HepG2 (cell line): ENCODE data around the gene GGNBP2. TPM values are rescaled to one million over a fixed set of nuclear protein-coding genes. Genes with fewer than 3 reads are reported as not detected.

Experiments used
- ATAC-seq: fragments of 200-7000 bp; cut with Tn5 transposase; 3 replicates; pipeline ENCODE4 v1.9.1; 2020; ENCODE audit warnings: mild to moderate bottlenecking, moderate library complexity
- BruUV-seq: library from RNA; stranded (reverse); fragments of 400-500 nt; replicated peaks from 2 replicates; lab custom pipeline; 2021; lab: Mats Ljungman, UMichigan
- CTCF ChIA-PET: fragments of 300-600 bp; formaldehyde crosslinking; extraction: SDS; loops from one replicate; lab custom pipeline; 2021; ENCODE audit warnings: low total read pairs, inconsistent platforms, low intra/inter-chr PET ratio; lab: Yijun Ruan, JAX
- POLR2A ChIA-PET: fragments of 350-600 bp; sonication (Branson Sonifier 250); formaldehyde crosslinking; loops from one replicate; lab custom pipeline; 2020; ENCODE audit warnings: antibody characterized with exemption, inconsistent platforms; lab: Yijun Ruan, JAX
- DNase-seq: peaks from one replicate; pipeline ENCODE4 v3.0.0-alpha.2; 2015; ENCODE audit warnings: low spot score
- FAIRE-seq: peaks from 3 replicates; lab custom pipeline; 2011; peaks lifted over from hg19 to GRCh38; lab: Jason Lieb, UNC
- H2AFZ ChIP-seq: one replicate; pipeline ENCODE4 v1.6.1; 2011; ENCODE audit warnings: low read length, inconsistent platforms
- H3K27ac ChIP-seq: fragments of 300-600 bp; 3 replicates; pipeline ENCODE4 v1.8.0; 2011; ENCODE audit warnings: mixed run types, mild to moderate bottlenecking, mixed read lengths, low read length, inconsistent platforms; ENCODE audit not compliant: insufficient read depth; ENCODE audit errors: extremely low read length
- H3K27me3 ChIP-seq, 2 experiments: fragments of 200-600 bp in 1 of 2; 2 replicates in 1 of 2; 3 replicates in 1 of 2; pipeline versions ENCODE4 v1.6.0 to v1.8.0; 2011; ENCODE audit warnings: low read length in 2 of 2, mild to moderate bottlenecking in 2 of 2, moderate library complexity in 2 of 2, inconsistent platforms in 1 of 2; ENCODE audit not compliant: insufficient read depth in 2 of 2, control insufficient read depth in 1 of 2
- H3K36me3 ChIP-seq, 2 experiments: fragments of 200-600 bp in 1 of 2; replicated peaks in 1 of 2; 2 replicates in 1 of 2; 3 replicates in 1 of 2; pipeline versions ENCODE4 v1.5.1 to v1.8.0; 2011; ENCODE audit warnings: low read length in 2 of 2, inconsistent platforms in 1 of 2; ENCODE audit not compliant: insufficient read depth in 2 of 2, control insufficient read depth in 1 of 2
- H3K4me1 ChIP-seq: 2 replicates; pipeline ENCODE4 v1.5.1; 2012; ENCODE audit warnings: low read length, inconsistent platforms; ENCODE audit not compliant: insufficient read depth
- H3K4me2 ChIP-seq: 2 replicates; pipeline ENCODE4 v1.6.0; 2011; ENCODE audit warnings: low read depth, low read length, inconsistent platforms
- H3K4me3 ChIP-seq, 3 experiments: fragments of 200-600 bp in 1 of 3; sonication (generic), shearing (Covaris generic) in 1 of 3; replicated peaks in 1 of 3; 2 replicates each; pipeline ENCODE4 v1.5.1; 2011 to 2016; ENCODE audit warnings: low read length in 3 of 3, inconsistent platforms in 2 of 3, low read depth in 2 of 3, mild to moderate bottlenecking in 2 of 3, control low read depth in 1 of 3, mixed read lengths in 1 of 3; ENCODE audit not compliant: insufficient read depth in 1 of 3
- H3K79me2 ChIP-seq: one replicate; pipeline ENCODE4 v1.6.1; 2011; ENCODE audit warnings: low read length, inconsistent platforms; ENCODE audit not compliant: insufficient read depth
- H3K9ac ChIP-seq: 2 replicates; pipeline ENCODE4 v1.6.0; 2011; ENCODE audit warnings: mild to moderate bottlenecking, low read depth, low read length, inconsistent platforms; ENCODE audit not compliant: insufficient read depth
- H3K9me3 ChIP-seq: 2 replicates; pipeline ENCODE4 v1.5.1; 2012; ENCODE audit warnings: mild to moderate bottlenecking, low read length
- H4K20me1 ChIP-seq: 2 replicates; pipeline ENCODE4 v1.6.0; 2011; ENCODE audit warnings: inconsistent platforms, mild to moderate bottlenecking, low read length, moderate library complexity; ENCODE audit not compliant: insufficient read depth
- KDM2A ChIP-seq: sonication (generic); formaldehyde crosslinking; IDR thresholded peaks from 2 replicates; pipeline ENCODE4 v1.4.0; 2020; ENCODE audit warnings: low read depth, missing genetic modification reagents, borderline replicate concordance
- MTA1 ChIP-seq: sonication (generic); formaldehyde crosslinking; IDR thresholded peaks from 2 replicates; pipeline ENCODE4 v1.4.0; 2020; ENCODE audit warnings: missing genetic modification reagents, mild to moderate bottlenecking, borderline replicate concordance
- NFKBIZ ChIP-seq: IDR thresholded peaks from 2 replicates; pipeline ENCODE4 v1.6.1; 2018; ENCODE audit warnings: missing genetic modification reagents, missing compliant biosample characterization
- RNF2 ChIP-seq: fragments of 450-650 bp; conservative IDR thresholded peaks from 2 replicates; pipeline ENCODE4 v1.6.1; 2016; ENCODE audit warnings: low read depth
- ZNF160 ChIP-seq: sonication (generic); formaldehyde crosslinking; IDR thresholded peaks from 2 replicates; pipeline ENCODE4 v1.8.0; 2022; ENCODE audit warnings: mild to moderate bottlenecking, inconsistent platforms, missing genetic modification reagents
- ZNF709 ChIP-seq: sonication (generic); formaldehyde crosslinking; IDR thresholded peaks from 2 replicates; pipeline ENCODE4 v1.5.0; 2020; ENCODE audit warnings: mild to moderate bottlenecking, missing genetic modification reagents
- ZNF775 ChIP-seq: sonication (generic); formaldehyde crosslinking; IDR thresholded peaks from 2 replicates; pipeline ENCODE4 v1.4.0; 2020; ENCODE audit warnings: missing genetic modification reagents, mild to moderate bottlenecking, moderate library complexity, borderline replicate concordance
- ZNF792 ChIP-seq: IDR thresholded peaks from 2 replicates; pipeline ENCODE4 v1.6.1; 2016
- WGBS: methylation state at CpG from one replicate; pipeline ENCODE4 v1.1.6; 2017; ENCODE audit warnings: low lambda C conversion rate; 5-methylcytosine and 5-hydroxymethylcytosine counted together
- in situ Hi-C: cut with HindIII; loops from 2 replicates; pipeline ENCODE4 v1.10.0; 2017; ENCODE audit warnings: low pct_unique_long_range_greater_than_20kb; ENCODE audit not compliant: extremely low pct_ligation_motif_present
- intact Hi-C: fragments of 100-400 bp; cut with micrococcal nuclease; formaldehyde crosslinking; loops from one replicate; pipeline ENCODE4 v1.10.0; 2022; ENCODE audit not compliant: unreplicated experiment
- polyA plus RNA-seq, 8 experiments: library from polyadenylated mRNA; depleted of rRNA in 3 of 8; stranded (reverse) in 7 of 8; unstranded in 1 of 8; fragments of >200 nt; fragmentation: Illumina TruSeq in 4 of 8; extraction: Trizol in 4 of 8; gene quantifications; 2 replicates each; pipeline versions ENCODE4 v1.2.1 to v1.2.3, GENCODE V29; 2011 to 2016; ENCODE audit warnings: low read depth in 4 of 8, missing spikeins in 1 of 8, mixed read lengths in 1 of 8; ENCODE audit not compliant: insufficient read depth in 1 of 8
- total RNA-seq, 5 experiments: library from RNA; depleted of rRNA; stranded (reverse); fragments of >200 nt; fragmentation: Illumina TruSeq; extraction: Trizol; gene quantifications; 2 replicates each; pipeline ENCODE4 v1.2.3, GENCODE V29; 2016; ENCODE audit warnings: low read depth in 1 of 5
- TF ChIP-seq, protein P1 (sequence below): sonication (generic); formaldehyde crosslinking; conservative IDR thresholded peaks from 2 replicates; pipeline ENCODE4 v1.4.0; 2020; ENCODE audit warnings: missing genetic modification reagents
- TF ChIP-seq, protein P2 (sequence below): sonication (generic); formaldehyde crosslinking; conservative IDR thresholded peaks from 2 replicates; pipeline ENCODE4 v1.8.1; 2023; ENCODE audit warnings: missing genetic modification reagents
- TF ChIP-seq, protein P3 (sequence below): sonication (generic); formaldehyde crosslinking; IDR thresholded peaks from 2 replicates; pipeline ENCODE4 v1.9.0; 2021; ENCODE audit warnings: missing genetic modification reagents, borderline replicate concordance

Gene GGNBP2
- total and polyA plus RNA-seq, 2 of the 13 experiments (the other 11 are each of a cell fraction or from before 2014, with no cell fraction given), result 53.3 to 84.2 TPM

DNA sequence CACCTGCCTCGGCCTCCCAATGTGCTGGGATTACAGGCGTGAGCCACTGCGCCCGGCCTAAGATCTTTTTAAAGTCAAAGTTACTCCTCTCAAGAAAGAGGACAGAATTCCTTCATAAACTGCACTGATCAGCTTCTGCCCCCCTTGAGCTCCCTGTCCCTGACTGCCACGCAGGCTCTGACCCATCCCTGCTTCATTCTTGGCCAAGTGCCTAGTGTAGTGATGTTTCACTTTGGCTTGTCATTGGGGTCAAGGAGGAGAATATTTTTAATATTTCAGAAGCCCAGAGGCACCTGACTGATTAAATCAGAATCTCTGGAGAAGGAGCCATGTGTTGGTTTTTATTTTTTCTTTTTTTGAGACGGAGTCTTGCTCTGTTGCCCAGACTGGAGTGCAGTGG lies 65.8 kb downstream of the GGNBP2 start:
- FAIRE-seq (no peak), DNase-seq (no peak)
- Histone ChIP-seq H4K20me1 (no peaks in the 10 kb centered on the region), H3K36me3 (0 out of 5 replicates have a peak, but pooled peaks cover 0 to 3% of the 10 kb centered on the region in 2 experiments), H3K4me3 (no peak overlapping the region), H3K27ac (no peak overlapping the region), H3K9me3 (no peaks in the 10 kb centered on the region)
- intact Hi-C loops, result no loop called here
- no TSS peak for BruUV-seq
- POLR2A ChIA-PET, result no interaction called here
- no peak for TF ChIP-seq KDM2A (CRISPR knock-in tag)
- TF ChIP-seq, protein P1, sequence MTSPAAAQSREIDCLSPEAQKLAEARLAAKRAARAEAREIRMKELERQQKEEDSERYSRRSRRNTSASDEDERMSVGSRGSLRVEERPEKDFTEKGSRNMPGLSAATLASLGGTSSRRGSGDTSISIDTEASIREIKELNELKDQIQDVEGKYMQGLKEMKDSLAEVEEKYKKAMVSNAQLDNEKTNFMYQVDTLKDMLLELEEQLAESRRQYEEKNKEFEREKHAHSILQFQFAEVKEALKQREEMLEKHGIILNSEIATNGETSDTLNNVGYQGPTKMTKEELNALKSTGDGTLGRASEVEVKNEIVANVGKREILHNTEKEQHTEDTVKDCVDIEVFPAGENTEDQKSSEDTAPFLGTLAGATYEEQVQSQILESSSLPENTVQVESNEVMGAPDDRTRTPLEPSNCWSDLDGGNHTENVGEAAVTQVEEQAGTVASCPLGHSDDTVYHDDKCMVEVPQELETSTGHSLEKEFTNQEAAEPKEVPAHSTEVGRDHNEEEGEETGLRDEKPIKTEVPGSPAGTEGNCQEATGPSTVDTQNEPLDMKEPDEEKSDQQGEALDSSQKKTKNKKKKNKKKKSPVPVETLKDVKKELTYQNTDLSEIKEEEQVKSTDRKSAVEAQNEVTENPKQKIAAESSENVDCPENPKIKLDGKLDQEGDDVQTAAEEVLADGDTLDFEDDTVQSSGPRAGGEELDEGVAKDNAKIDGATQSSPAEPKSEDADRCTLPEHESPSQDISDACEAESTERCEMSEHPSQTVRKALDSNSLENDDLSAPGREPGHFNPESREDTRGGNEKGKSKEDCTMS (CRISPR knock-in tag), result no peak
- no peak for TF ChIP-seq RNF2
- TF ChIP-seq NFKBIZ, result no peak
- TF ChIP-seq, protein P2, sequence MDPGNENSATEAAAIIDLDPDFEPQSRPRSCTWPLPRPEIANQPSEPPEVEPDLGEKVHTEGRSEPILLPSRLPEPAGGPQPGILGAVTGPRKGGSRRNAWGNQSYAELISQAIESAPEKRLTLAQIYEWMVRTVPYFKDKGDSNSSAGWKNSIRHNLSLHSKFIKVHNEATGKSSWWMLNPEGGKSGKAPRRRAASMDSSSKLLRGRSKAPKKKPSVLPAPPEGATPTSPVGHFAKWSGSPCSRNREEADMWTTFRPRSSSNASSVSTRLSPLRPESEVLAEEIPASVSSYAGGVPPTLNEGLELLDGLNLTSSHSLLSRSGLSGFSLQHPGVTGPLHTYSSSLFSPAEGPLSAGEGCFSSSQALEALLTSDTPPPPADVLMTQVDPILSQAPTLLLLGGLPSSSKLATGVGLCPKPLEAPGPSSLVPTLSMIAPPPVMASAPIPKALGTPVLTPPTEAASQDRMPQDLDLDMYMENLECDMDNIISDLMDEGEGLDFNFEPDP (CRISPR knock-in tag), result no peak
- TF ChIP-seq ZNF160, result no peak
- TF ChIP-seq ZNF792 (CRISPR knock-in tag), result no peak
- TF ChIP-seq, protein P3, sequence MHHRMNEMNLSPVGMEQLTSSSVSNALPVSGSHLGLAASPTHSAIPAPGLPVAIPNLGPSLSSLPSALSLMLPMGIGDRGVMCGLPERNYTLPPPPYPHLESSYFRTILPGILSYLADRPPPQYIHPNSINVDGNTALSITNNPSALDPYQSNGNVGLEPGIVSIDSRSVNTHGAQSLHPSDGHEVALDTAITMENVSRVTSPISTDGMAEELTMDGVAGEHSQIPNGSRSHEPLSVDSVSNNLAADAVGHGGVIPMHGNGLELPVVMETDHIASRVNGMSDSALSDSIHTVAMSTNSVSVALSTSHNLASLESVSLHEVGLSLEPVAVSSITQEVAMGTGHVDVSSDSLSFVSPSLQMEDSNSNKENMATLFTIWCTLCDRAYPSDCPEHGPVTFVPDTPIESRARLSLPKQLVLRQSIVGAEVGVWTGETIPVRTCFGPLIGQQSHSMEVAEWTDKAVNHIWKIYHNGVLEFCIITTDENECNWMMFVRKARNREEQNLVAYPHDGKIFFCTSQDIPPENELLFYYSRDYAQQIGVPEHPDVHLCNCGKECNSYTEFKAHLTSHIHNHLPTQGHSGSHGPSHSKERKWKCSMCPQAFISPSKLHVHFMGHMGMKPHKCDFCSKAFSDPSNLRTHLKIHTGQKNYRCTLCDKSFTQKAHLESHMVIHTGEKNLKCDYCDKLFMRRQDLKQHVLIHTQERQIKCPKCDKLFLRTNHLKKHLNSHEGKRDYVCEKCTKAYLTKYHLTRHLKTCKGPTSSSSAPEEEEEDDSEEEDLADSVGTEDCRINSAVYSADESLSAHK (CRISPR knock-in tag), result no peak
- TF ChIP-seq MTA1 (CRISPR knock-in tag), result no peak
- no peak for TF ChIP-seq ZNF775 (CRISPR knock-in tag)
- TF ChIP-seq ZNF709 (CRISPR knock-in tag), result no peak
- TF ChIP-seq, all 625 proteins: peak for 0
- Histone ChIP-seq H3K4me1 (0 out of 2 replicates have a peak, but pooled peaks cover 1% of the 10 kb centered on the region), H3K27me3 (no peaks in the 10 kb centered on the region), H3K79me2 (no peaks in the 10 kb centered on the region), H3K9ac (no peak overlapping the region), H3K4me2 (no peak overlapping the region), H2AFZ (no peak overlapping the region)
- in situ Hi-C loops, result loop anchor here (25.0 kb wide), 1 partner anchor 627 kb away; no protein-coding TSS in a partner anchor
- CTCF ChIA-PET, result no interaction called here
- no peak for ATAC-seq
- WGBS, result 88% methylated on average over 6 of the region's 6 CpGs
